A673 (cell line): ENCODE results near the gene PSMD7. TPM values are rescaled to one million over a fixed set of nuclear protein-coding genes. Genes with fewer than 3 reads are reported as not detected.

Experiments
- BruUV-seq: library from RNA; stranded (reverse); fragments of 400-500 nt; replicated peaks from 2 replicates; lab custom pipeline; 2021; lab: Mats Ljungman, UMichigan
- CTCF ChIA-PET: fragments of 300-600 bp; sonication (Branson Sonifier 250); formaldehyde crosslinking; loops from one replicate; lab custom pipeline; 2022; ENCODE audit warnings: antibody characterized with exemption; lab: Charles Lee
- POLR2A ChIA-PET: fragments of 300-600 bp; sonication (Branson Sonifier 250); formaldehyde crosslinking; loops from one replicate; lab custom pipeline; 2022; ENCODE audit warnings: antibody characterized with exemption; ENCODE audit not compliant: low non-redundant PET; lab: Charles Lee
- DNase-seq: peaks from one replicate; pipeline ENCODE4 v3.0.0-alpha.2; 2015; ENCODE audit warnings: low spot score
- H3K27ac ChIP-seq: fragments of 200-600 bp; sonication (generic); 2 replicates; pipeline ENCODE4 v1.5.1; 2016; ENCODE audit warnings: mixed run types, low read depth, mild to moderate bottlenecking, mixed read lengths, antibody characterized with exemption, low read length; ENCODE audit not compliant: poor library complexity, severe bottlenecking
- H3K27me3 ChIP-seq: fragments of 200-600 bp; sonication (generic); replicated peaks from 2 replicates; pipeline ENCODE4 v1.6.1; 2017; ENCODE audit warnings: mixed run types, low read depth, mild to moderate bottlenecking, mixed read lengths, antibody characterized with exemption, low read length; ENCODE audit not compliant: insufficient read depth, poor library complexity
- H3K36me3 ChIP-seq: fragments of 200-600 bp; sonication (generic); 2 replicates; pipeline ENCODE4 v1.6.1; 2016; ENCODE audit warnings: mixed run types, mild to moderate bottlenecking, mixed read lengths, antibody characterized with exemption, low read length; ENCODE audit not compliant: insufficient read depth, poor library complexity, severe bottlenecking
- H3K4me1 ChIP-seq: fragments of 200-600 bp; sonication (generic); 2 replicates; pipeline ENCODE4 v1.6.1; 2017; ENCODE audit warnings: mixed run types, mild to moderate bottlenecking, mixed read lengths, antibody characterized with exemption, low read length; ENCODE audit not compliant: insufficient read depth, poor library complexity, severe bottlenecking
- H3K4me3 ChIP-seq: fragments of 200-600 bp; sonication (generic); 2 replicates; pipeline ENCODE4 v1.5.1; 2016; ENCODE audit warnings: low read depth, mixed run types, mild to moderate bottlenecking, mixed read lengths, low read length; ENCODE audit not compliant: poor library complexity, severe bottlenecking
- H3K9me3 ChIP-seq: fragments of 200-600 bp; sonication (generic); 2 replicates; pipeline ENCODE4 v1.6.1; 2016; ENCODE audit warnings: mixed run types, low read depth, mild to moderate bottlenecking, mixed read lengths, antibody characterized with exemption, low read length; ENCODE audit not compliant: poor library complexity, severe bottlenecking
- EZH2 ChIP-seq: fragments of 200-600 bp; sonication (generic); IDR thresholded peaks from 2 replicates; pipeline ENCODE4 v1.6.1; 2017; ENCODE audit warnings: borderline replicate concordance, low read depth, mild to moderate bottlenecking, mixed read lengths, antibody characterized with exemption, low read length; ENCODE audit not compliant: poor library complexity, severe bottlenecking
- intact Hi-C: fragments of 100-400 bp; cut with micrococcal nuclease; formaldehyde crosslinking; loops from one replicate; pipeline ENCODE4 v1.10.0; 2022; ENCODE audit not compliant: unreplicated experiment
- total RNA-seq: library from RNA; stranded (reverse); gene quantifications from 2 replicates; pipeline ENCODE4 v1.2.3, GENCODE V29; 2021
- TF ChIP-seq, protein P1 (sequence below): fragments of 300-800, 200-600 bp; sonication (generic); conservative IDR thresholded peaks from 2 replicates; pipeline ENCODE4 v1.5.1; 2017; ENCODE audit warnings: low read depth, mild to moderate bottlenecking, antibody characterized with exemption, low read length, moderate library complexity, mixed read lengths

PSMD7 gene
- total RNA-seq, 1 experiment from 2014 or later = 188 TPM

- no peaks in the 10 kb centered on the region for H3K9me3 ChIP-seq
- H3K27me3 ChIP-seq = peaks cover 6% of the 10 kb centered on the region
- ChIA-PET POLR2A (no interaction called here), CTCF (no interaction called here)
- no peaks in the 10 kb centered on the region for H3K4me1 ChIP-seq
- H3K36me3 ChIP-seq = no peaks in the 10 kb centered on the region
- no peak for DNase-seq
- TF ChIP-seq, protein P1, sequence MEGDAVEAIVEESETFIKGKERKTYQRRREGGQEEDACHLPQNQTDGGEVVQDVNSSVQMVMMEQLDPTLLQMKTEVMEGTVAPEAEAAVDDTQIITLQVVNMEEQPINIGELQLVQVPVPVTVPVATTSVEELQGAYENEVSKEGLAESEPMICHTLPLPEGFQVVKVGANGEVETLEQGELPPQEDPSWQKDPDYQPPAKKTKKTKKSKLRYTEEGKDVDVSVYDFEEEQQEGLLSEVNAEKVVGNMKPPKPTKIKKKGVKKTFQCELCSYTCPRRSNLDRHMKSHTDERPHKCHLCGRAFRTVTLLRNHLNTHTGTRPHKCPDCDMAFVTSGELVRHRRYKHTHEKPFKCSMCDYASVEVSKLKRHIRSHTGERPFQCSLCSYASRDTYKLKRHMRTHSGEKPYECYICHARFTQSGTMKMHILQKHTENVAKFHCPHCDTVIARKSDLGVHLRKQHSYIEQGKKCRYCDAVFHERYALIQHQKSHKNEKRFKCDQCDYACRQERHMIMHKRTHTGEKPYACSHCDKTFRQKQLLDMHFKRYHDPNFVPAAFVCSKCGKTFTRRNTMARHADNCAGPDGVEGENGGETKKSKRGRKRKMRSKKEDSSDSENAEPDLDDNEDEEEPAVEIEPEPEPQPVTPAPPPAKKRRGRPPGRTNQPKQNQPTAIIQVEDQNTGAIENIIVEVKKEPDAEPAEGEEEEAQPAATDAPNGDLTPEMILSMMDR = no peak
- intact Hi-C loops = no loop called here
- H3K4me3 ChIP-seq = no peak overlapping the region
- H3K27ac ChIP-seq = no peak overlapping the region
- no TSS peak for BruUV-seq
Measured at GRCh38 chr16:74261068-74261467, 35.5 kb upstream of the PSMD7 start.

DNA sequence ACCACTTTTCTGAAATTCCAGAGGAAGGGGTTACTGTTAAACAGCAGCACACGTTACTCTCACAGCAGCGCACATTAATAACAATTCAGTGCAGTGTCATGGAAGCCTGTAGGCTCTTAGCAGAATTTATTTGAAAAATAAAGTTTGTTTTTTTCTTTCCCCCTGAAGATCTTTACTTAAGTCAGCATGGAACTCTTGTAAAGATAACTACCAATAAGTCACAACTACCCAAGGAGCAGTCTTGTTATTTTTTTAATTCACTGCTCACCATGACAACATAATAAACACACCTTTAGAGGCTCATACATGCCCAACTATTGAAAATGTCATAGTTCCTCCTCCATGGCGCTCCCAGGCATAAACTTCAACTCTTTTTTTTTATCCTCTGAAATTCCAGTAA, 31.8 kb upstream of the PSMD7 start:
- Histone ChIP-seq H3K36me3 (no peaks in the 10 kb centered on the region), H3K4me1 (no peaks in the 10 kb centered on the region), H3K9me3 (no peaks in the 10 kb centered on the region), H3K27ac (no peak overlapping the region), H3K4me3 (no peak overlapping the region), H3K27me3 (peaks cover 25% of the 10 kb centered on the region)
- intact Hi-C loops = no loop called here
- CTCF ChIA-PET = no interaction called here
- no TSS peak for BruUV-seq
- DNase-seq = no peak
- TF ChIP-seq, protein P1 = no peak
- no peak for TF ChIP-seq EZH2
- POLR2A ChIA-PET = no interaction called here

GRCh38 chr16:74268372-74268782, 28.2 kb upstream of the PSMD7 start:
- no peak overlapping the region for H3K4me3 ChIP-seq
- H3K4me1 ChIP-seq = no peaks in the 10 kb centered on the region
- intact Hi-C loops = no loop called here
- peaks cover 25% of the 10 kb centered on the region for H3K27me3 ChIP-seq
- ChIA-PET CTCF (no interaction called here), POLR2A (no interaction called here)
- H3K9me3 ChIP-seq = no peaks in the 10 kb centered on the region
- DNase-seq = peak; percentile 14
- H3K27ac ChIP-seq = no peak overlapping the region
- no peak for TF ChIP-seq EZH2
- TF ChIP-seq, protein P1 = no peak
- no TSS peak for BruUV-seq
- no peaks in the 10 kb centered on the region for H3K36me3 ChIP-seq
